Jurkat, Clone E6-1 (cell line): Measurements from ENCODE around the gene TMEM223. TPM values are rescaled to one million over a fixed set of nuclear protein-coding genes. Genes with fewer than 3 reads are reported as not detected.
"Not testable (repeated sequence)": the region's sequence is repeated elsewhere in the genome, so short reads cannot be mapped to it uniquely, and the experiment has no call there.

ENCODE experiments used
- DNase-seq: peaks from one replicate; pipeline ENCODE4 v3.0.0-alpha.2; 2011; ENCODE audit warnings: low read depth, low spot score
- H3K4me3 ChIP-seq: 2 replicates; pipeline ENCODE4 v1.5.1; 2011; ENCODE audit warnings: mild to moderate bottlenecking, low read length, control low read depth, moderate library complexity
- polyA plus RNA-seq: library from polyadenylated mRNA; unstranded; fragments of >200 nt; gene quantifications from one replicate; pipeline ENCODE4 v1.2.1, GENCODE V29; 2012; ENCODE audit warnings: missing spikeins; ENCODE audit not compliant: insufficient read length, insufficient read depth

The TMEM223 gene
- polyA plus RNA-seq = 28.9 TPM

- peak within 1 kb of the TSS; percentile 90 for H3K4me3 ChIP-seq
- peak; percentile 63 for DNase-seq
Measured at GRCh38 chr11:62791501-62792201, at the start of gene TMEM223. TMEM223 (minus strand) TSS chr11:62792006; CDS start chr11:62791994, 12 bp downstream.

- peak overlapping the region; percentile 100 for H3K4me3 ChIP-seq
- peak; percentile 56 for DNase-seq
Measured at GRCh38 chr11:62840721-62841360, 49.0 kb upstream of the TMEM223 start.

GRCh38 chr11:62839050-62839945 is 47.5 kb upstream of the TMEM223 start, which contains the start of gene WDR74:
WDR74 (minus strand) TSS chr11:62839590; CDS start chr11:62839570, 20 bp downstream.
- H3K4me3 ChIP-seq = peak within 1 kb of the TSS; percentile 100
- peak; percentile 93 for DNase-seq

- DNase-seq = no peak
- no peak overlapping the region for H3K4me3 ChIP-seq
Measured at GRCh38 chr11:62835336-62835735, 43.5 kb upstream of the TMEM223 start.

GRCh38 chr11:62832336-62833234 is 40.8 kb upstream of the TMEM223 start, which contains the start of gene TEX54:
TEX54 (minus strand) TSS chr11:62832841.
- no peak for DNase-seq
- peak within 1 kb of the TSS; percentile 81 for H3K4me3 ChIP-seq

GRCh38 chr11:62831520-62832335 is 39.9 kb upstream of the TMEM223 start, which contains the start of gene STX5:
STX5 (minus strand) TSS chr11:62832051; CDS start chr11:62831243, 808 bp downstream.
- H3K4me3 ChIP-seq = peak within 1 kb of the TSS; percentile 81
- DNase-seq = peak; percentile 97

- no peak for DNase-seq
- peak overlapping the region; percentile 81 for H3K4me3 ChIP-seq
Measured at GRCh38 chr11:62830904-62831519, 39.2 kb upstream of the TMEM223 start.

GRCh38 chr11:62828130-62828529 is 36.3 kb upstream of the TMEM223 start:
- DNase-seq, H3K4me3 ChIP-seq: not testable (repeated sequence)

- DNase-seq = no peak
- no peak overlapping the region for H3K4me3 ChIP-seq
Measured at GRCh38 chr11:62823677-62824076, 31.9 kb upstream of the TMEM223 start.

GRCh38 chr11:62817129-62817528 is 25.3 kb upstream of the TMEM223 start:
- DNase-seq = no peak
- no peak overlapping the region for H3K4me3 ChIP-seq

- no peak for DNase-seq
- no peak overlapping the region for H3K4me3 ChIP-seq
Measured at GRCh38 chr11:62816557-62816956, 24.8 kb upstream of the TMEM223 start.

GRCh38 chr11:62811659-62812058 is 19.9 kb upstream of the TMEM223 start:
- no peak overlapping the region for H3K4me3 ChIP-seq
- no peak for DNase-seq

GRCh38 chr11:62810748-62811147 is 18.9 kb upstream of the TMEM223 start:
- DNase-seq = no peak
- H3K4me3 ChIP-seq = no peak overlapping the region

GRCh38 chr11:62806611-62807121 is 14.9 kb upstream of the TMEM223 start:
- no peak overlapping the region for H3K4me3 ChIP-seq
- DNase-seq = no peak

- no peak for DNase-seq
- H3K4me3 ChIP-seq = peak overlapping the region; percentile 94
Measured at GRCh38 chr11:62805961-62806441, 14.2 kb upstream of the TMEM223 start.

- DNase-seq = peak; percentile 89
- peak within 1 kb of the TSS; percentile 94 for H3K4me3 ChIP-seq
Measured at GRCh38 chr11:62805076-62805892, 13.5 kb upstream of the TMEM223 start, which contains the start of gene NXF1. NXF1 (minus strand) TSS chr11:62805440; CDS start chr11:62805356, 84 bp downstream.
